Activated CD4-positive, alpha-beta T cell treated with anti-CD3 and anti-CD28 coated beads, Interleukin-2, amount 50 U/mL, for 16 hours (primary cell): ENCODE results near the gene CFC1.
"Not testable (repeated sequence)": the region's sequence is repeated elsewhere in the genome, so short reads cannot be mapped to it uniquely, and the experiment has no call there.

Experiments
- DNase-seq: peaks from one replicate; pipeline ENCODE4 v3.0.0-alpha.2; 2020

Gene CFC1

GRCh38 chr2:130599393-130599792, at the start of gene CFC1:
Gene CFC1 (minus strand): TSS chr2:130599575. CDS start chr2:130599287, 288 bp downstream.
- not testable (repeated sequence) for DNase-seq

- not testable (repeated sequence) for DNase-seq
These were observed 42.3 kb upstream of the CFC1 start for GRCh38 chr2:130641688-130642087.

GRCh38 chr2:130638973-130639372, 39.6 kb upstream of the CFC1 start:
- DNase-seq: not testable (repeated sequence)

GRCh38 chr2:130628784-130629475, 29.6 kb upstream of the CFC1 start:
- not testable (repeated sequence) for DNase-seq

GRCh38 chr2:130611140-130611539, 11.8 kb upstream of the CFC1 start, which contains the start of gene POTEJ:
Gene POTEJ (plus strand): TSS chr2:130611440. CDS start chr2:130611533, 93 bp downstream.
- DNase-seq: not testable (repeated sequence)

- DNase-seq: not testable (repeated sequence)
These were observed 11.1 kb upstream of the CFC1 start for GRCh38 chr2:130610486-130610885.

GRCh38 chr2:130609002-130609920, 9.9 kb upstream of the CFC1 start:
- not testable (repeated sequence) for DNase-seq

GRCh38 chr2:130608276-130609001, 9.1 kb upstream of the CFC1 start:
- DNase-seq: not testable (repeated sequence)

GRCh38 chr2:130601648-130602302, 2.4 kb upstream of the CFC1 start:
- DNase-seq: not testable (repeated sequence)

- DNase-seq: not testable (repeated sequence)
These were observed 551 bp upstream of the CFC1 start for GRCh38 chr2:130599926-130600325.

- not testable (repeated sequence) for DNase-seq
These were observed 912 bp downstream of the CFC1 start for GRCh38 chr2:130598463-130598862.

- DNase-seq: not testable (repeated sequence)
These were observed 1.4 kb downstream of the CFC1 start for GRCh38 chr2:130597994-130598393.

- not testable (repeated sequence) for DNase-seq
These were observed 2.6 kb downstream of the CFC1 start for GRCh38 chr2:130596757-130597156.

GRCh38 chr2:130594011-130594410, 5.4 kb downstream of the CFC1 start:
- DNase-seq: not testable (repeated sequence)

- not testable (repeated sequence) for DNase-seq
These were observed 6.5 kb downstream of the CFC1 start for GRCh38 chr2:130592791-130593414.

- not testable (repeated sequence) for DNase-seq
These were observed 8.5 kb downstream of the CFC1 start for GRCh38 chr2:130590842-130591359.

- DNase-seq: not testable (repeated sequence)
These were observed 9.1 kb downstream of the CFC1 start for GRCh38 chr2:130590170-130590841.

GRCh38 chr2:130588688-130589458, 10.5 kb downstream of the CFC1 start:
- DNase-seq: peak; percentile 30

GRCh38 chr2:130584726-130585125, 14.6 kb downstream of the CFC1 start:
- not testable (repeated sequence) for DNase-seq

GRCh38 chr2:130583582-130583981, 15.8 kb downstream of the CFC1 start:
- DNase-seq: not testable (repeated sequence)
